Superior temporal gyrus (tissue), 1 donor: ENCODE data around the gene TAL1.
A peak's percentile ranks its signal among the peaks of the same experiment; 100 is the strongest.

Source experiments
- DNase-seq: peaks from one replicate; pipeline ENCODE4 v3.0.0-alpha.2; 2016; ENCODE audit errors: extremely low spot score

Gene TAL1

GRCh38 chr1:47175227-47175934 is 56.6 kb downstream of the TAL1 start:
- DNase-seq: peak; percentile 83

- no peak for DNase-seq
These were observed 57.4 kb downstream of the TAL1 start for GRCh38 chr1:47174656-47175020.

GRCh38 chr1:47172782-47173181 is 59.2 kb downstream of the TAL1 start:
- DNase-seq: no peak
